Endothelial cell of umbilical vein (primary cell): ENCODE measurements around the gene TRIM67. TPM values are rescaled to one million over a fixed set of nuclear protein-coding genes. Genes with fewer than 3 reads are reported as not detected.

ENCODE experiments used
- BruUV-seq: library from RNA; stranded (reverse); fragments of 400-500 nt; replicated peaks from 2 replicates; lab custom pipeline; 2021; lab: Mats Ljungman, UMichigan
- CTCF ChIA-PET: fragments of 300-600, 350-600 bp; sonication (Branson Sonifier 250); formaldehyde crosslinking; loops from one replicate; lab custom pipeline; 2021; ENCODE audit warnings: antibody characterized with exemption, inconsistent platforms; lab: Charles Lee
- POLR2A ChIA-PET: fragments of 300-600, 350-600 bp; sonication (Branson Sonifier 250); formaldehyde crosslinking; loops from one replicate; lab custom pipeline; 2021; ENCODE audit warnings: antibody characterized with exemption, inconsistent platforms; lab: Charles Lee
- DNase-seq: peaks from one replicate; pipeline ENCODE4 v3.0.0-alpha.2; 2011; ENCODE audit warnings: low read depth, low spot score
- FAIRE-seq: peaks from 2 replicates; lab custom pipeline; 2011; peaks lifted over from hg19 to GRCh38; lab: Jason Lieb, UNC
- H2AFZ ChIP-seq: 2 replicates; pipeline ENCODE4 v1.6.0; 2012; ENCODE audit warnings: low read depth, low read length, control low read depth, inconsistent platforms
- H3K27ac ChIP-seq: 2 replicates; pipeline ENCODE4 v1.5.1; 2011; ENCODE audit warnings: low read depth, mild to moderate bottlenecking, control low read depth, low read length, moderate library complexity; ENCODE audit not compliant: insufficient read depth
- H3K27me3 ChIP-seq, 2 experiments: 2 replicates each; pipeline versions ENCODE4 v1.6.0 to v1.6.1; 2011; ENCODE audit warnings: low read length in 2 of 2, mixed read lengths in 1 of 2; ENCODE audit not compliant: control insufficient read depth in 2 of 2, insufficient read depth in 2 of 2
- H3K36me3 ChIP-seq, 2 experiments: 2 replicates in 1 of 2; 3 replicates in 1 of 2; pipeline ENCODE4 v1.5.1; 2011; ENCODE audit warnings: low read length in 2 of 2, mild to moderate bottlenecking in 1 of 2, moderate library complexity in 1 of 2; ENCODE audit not compliant: control insufficient read depth in 2 of 2, insufficient read depth in 2 of 2; ENCODE audit errors: extremely low read depth in 1 of 2
- H3K4me1 ChIP-seq: 3 replicates; pipeline ENCODE4 v1.5.1; 2011; ENCODE audit warnings: mild to moderate bottlenecking, low read length; ENCODE audit not compliant: control insufficient read depth, insufficient read depth; ENCODE audit errors: extremely low read depth
- H3K4me2 ChIP-seq: 2 replicates; pipeline ENCODE4 v1.6.1; 2011; ENCODE audit warnings: low read length, control low read depth, mixed read lengths; ENCODE audit not compliant: insufficient read depth
- H3K4me3 ChIP-seq, 3 experiments: fragments of 200-600 bp in 1 of 3; sonication (generic), shearing (Covaris generic) in 1 of 3; replicated peaks in 1 of 3; 2 replicates each; pipeline ENCODE4 v1.5.1; 2011 to 2016; ENCODE audit warnings: control low read depth in 3 of 3, low read length in 3 of 3, mild to moderate bottlenecking in 2 of 3, inconsistent platforms in 1 of 3, low read depth in 1 of 3, moderate library complexity in 1 of 3; ENCODE audit not compliant: insufficient read depth in 1 of 3
- H3K79me2 ChIP-seq: 2 replicates; pipeline ENCODE4 v1.6.0; 2012; ENCODE audit warnings: low read length, inconsistent platforms; ENCODE audit not compliant: control insufficient read depth, insufficient read depth
- H3K9ac ChIP-seq: replicated peaks from 2 replicates; pipeline ENCODE3; 2011; ENCODE audit warnings: low read length, control low read depth; ENCODE audit not compliant: insufficient read depth; ENCODE audit errors: extremely low read depth
- H3K9me1 ChIP-seq: replicated peaks from 3 replicates; pipeline ENCODE4 v1.6.0; 2011; ENCODE audit warnings: mild to moderate bottlenecking, low read length; ENCODE audit not compliant: control insufficient read depth, insufficient read depth; ENCODE audit errors: extremely low read depth
- H3K9me3 ChIP-seq: replicated peaks from 2 replicates; pipeline ENCODE4 v1.5.1; 2012; ENCODE audit warnings: low read length, inconsistent platforms; ENCODE audit not compliant: control insufficient read depth, insufficient read depth
- H4K20me1 ChIP-seq: replicated peaks from 2 replicates; pipeline ENCODE3; 2011; ENCODE audit warnings: mild to moderate bottlenecking, low read length; ENCODE audit not compliant: control insufficient read depth, insufficient read depth; ENCODE audit errors: extremely low read depth
- CTCF ChIP-seq, 2 donors: IDR thresholded peaks; 1 replicate in 1 of 2; 2 replicates in 1 of 2; pipeline ENCODE4 v1.5.1; 2011; ENCODE audit warnings: low read length in 2 of 2, mild to moderate bottlenecking in 2 of 2, moderate library complexity in 2 of 2, control low read depth in 1 of 2, inconsistent platforms in 1 of 2, low read depth in 1 of 2; ENCODE audit not compliant: insufficient read depth in 1 of 2; ENCODE audit errors: extremely low read depth in 1 of 2
- EZH2 ChIP-seq: IDR thresholded peaks from 2 replicates; pipeline ENCODE4 v1.6.1; 2012; ENCODE audit warnings: borderline replicate concordance, low read depth, mild to moderate bottlenecking, moderate library complexity, low read length, inconsistent platforms; ENCODE audit not compliant: severe bottlenecking
- FOS ChIP-seq: IDR thresholded peaks from 2 replicates; pipeline ENCODE4 v1.6.1; 2011; ENCODE audit warnings: mild to moderate bottlenecking, low read length, moderate library complexity, borderline replicate concordance; ENCODE audit not compliant: insufficient read depth
- GATA2 ChIP-seq: IDR thresholded peaks from 2 replicates; pipeline ENCODE4 v1.7.0; 2011; ENCODE audit warnings: low read depth, mild to moderate bottlenecking, moderate library complexity, mixed read lengths, low read length; ENCODE audit not compliant: insufficient read length, insufficient read depth
- JUN ChIP-seq: IDR thresholded peaks from 2 replicates; pipeline ENCODE4 v1.6.1; 2011; ENCODE audit warnings: borderline replicate concordance, low read depth; ENCODE audit not compliant: insufficient read length, insufficient read depth
- MAX ChIP-seq: IDR thresholded peaks from 2 replicates; pipeline ENCODE4 v1.6.1; 2011; ENCODE audit not compliant: insufficient read depth, insufficient read length
- MYC ChIP-seq: IDR thresholded peaks from one replicate; pipeline ENCODE4 v1.6.1; 2011; ENCODE audit warnings: mild to moderate bottlenecking, low read depth, low read length
- POLR2A ChIP-seq: IDR thresholded peaks from 2 replicates; pipeline ENCODE4 v1.6.1; 2012; ENCODE audit warnings: low read depth, mild to moderate bottlenecking, control low read depth, low read length
- POLR2AphosphoS5 ChIP-seq: IDR thresholded peaks from 2 replicates; pipeline ENCODE4 v1.6.1; 2012; ENCODE audit warnings: low read depth, mild to moderate bottlenecking, control low read depth, low read length, moderate library complexity; ENCODE audit not compliant: insufficient read depth
- dilution Hi-C: fragments of 300-500 bp; cut with MboI; formaldehyde crosslinking; loops from one replicate; pipeline ENCODE4 v1.15.0; 2019; ENCODE audit warnings: low sequenced_read_pairs; ENCODE audit not compliant: extremely low pct_ligation_motif_present
- intact Hi-C: fragments of 100-400 bp; cut with micrococcal nuclease; formaldehyde crosslinking; loops from one replicate; pipeline ENCODE4 v1.10.0; 2022
- polyA plus RNA-seq, 4 experiments: library from polyadenylated mRNA; depleted of rRNA in 3 of 4; stranded (reverse) in 3 of 4; unstranded in 1 of 4; fragments of >200 nt; gene quantifications; 2 replicates each; pipeline versions ENCODE4 v1.2.1 to v1.2.3, GENCODE V29; 2011 to 2012; ENCODE audit warnings: missing spikeins in 1 of 4
- total RNA-seq: library from RNA; stranded (reverse); gene quantifications from 2 replicates; pipeline ENCODE4 v1.2.3, GENCODE V29; 2021

TRIM67 gene
- total and polyA plus RNA-seq, 2 donors (not counting 3 experiments of a cell fraction or from before 2014, with no cell fraction given), result not detected

DNA sequence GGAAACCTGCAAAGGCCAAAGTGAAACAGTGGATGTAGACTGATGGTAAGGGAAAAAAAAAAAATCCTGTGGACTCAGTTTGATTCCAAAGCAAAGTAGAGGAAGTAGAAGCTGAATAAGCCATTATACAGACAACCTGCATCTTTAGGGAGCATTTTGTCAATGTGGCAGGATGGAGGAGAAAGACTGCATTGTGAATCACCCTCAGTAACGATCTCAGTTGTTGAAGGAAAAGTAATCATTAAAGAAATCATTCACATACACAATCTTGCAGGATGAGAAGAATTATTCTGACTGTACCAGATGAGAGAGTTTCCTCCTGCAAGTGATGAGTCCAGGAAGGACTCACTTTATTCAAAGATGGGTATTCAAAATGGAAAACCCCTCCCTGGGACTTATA lies 45.1 kb upstream of the TRIM67 start:
- no peaks in the 10 kb centered on the region for H3K79me2 ChIP-seq
- dilution Hi-C loops, result no loop called here

More for the DNA sequence above, 45.1 kb upstream of the TRIM67 start:
- H3K36me3 ChIP-seq, result no peaks in the 10 kb centered on the region
- no peaks in the 10 kb centered on the region for H4K20me1 ChIP-seq
- no peaks in the 10 kb centered on the region for H3K9me1 ChIP-seq
- POLR2A ChIA-PET, result no interaction called here
- BruUV-seq, result no TSS peak
- no peak overlapping the region for H3K4me3 ChIP-seq
- H3K4me1 ChIP-seq, result no peaks in the 10 kb centered on the region
- H3K27me3 ChIP-seq, result peaks cover 0 to 12% of the 10 kb centered on the region in 2 experiments
- TF ChIP-seq MYC (no peak), POLR2A (no peak), GATA2 (no peak), CTCF (IDR thresholded peaks at IDR 0.05; ENCODE audit: extremely low read depth in 1 of 2, insufficient read depth in 1 of 2, low read depth in 1 of 2, low read length in 2 of 2) (no peak), EZH2 (no peak), POLR2AphosphoS5 (no peak), FOS (no peak), MAX (no peak), JUN (no peak)
- H3K9ac ChIP-seq, result no peak overlapping the region
- no peaks in the 10 kb centered on the region for H3K9me3 ChIP-seq
- intact Hi-C loops, result no loop called here
- no peak overlapping the region for H3K4me2 ChIP-seq
- DNase-seq (no peak), FAIRE-seq (no peak)
- no peak overlapping the region for H3K27ac ChIP-seq
- H2AFZ ChIP-seq, result no peak overlapping the region
- CTCF ChIA-PET, result no interaction called here
